GM12892 (cell line): ENCODE results near the gene COX5A.
"Not testable (repeated sequence)": the region's sequence is repeated elsewhere in the genome, so short reads cannot be mapped to it uniquely, and the experiment has no call there.

Experiments
- DNase-seq: peaks from one replicate; pipeline ENCODE4 v3.0.0; 2011; ENCODE audit not compliant: insufficient read length
- FAIRE-seq: peaks from 2 replicates; lab custom pipeline; 2011; peaks lifted over from hg19 to GRCh38; lab: Jason Lieb, UNC
- POLR2A ChIP-seq: IDR thresholded peaks from 2 replicates; pipeline ENCODE4 v1.6.1; 2011; ENCODE audit warnings: low read depth, low read length, control low read depth
- POLR2AphosphoS5 ChIP-seq: IDR thresholded peaks from 2 replicates; pipeline ENCODE4 v1.6.1; 2011; ENCODE audit warnings: low read depth, low read length, control low read depth
- TAF1 ChIP-seq: IDR thresholded peaks from 2 replicates; pipeline ENCODE4 v1.6.1; 2011; ENCODE audit warnings: low read depth, mild to moderate bottlenecking, control low read depth, low read length, borderline replicate concordance

COX5A gene

DNA sequence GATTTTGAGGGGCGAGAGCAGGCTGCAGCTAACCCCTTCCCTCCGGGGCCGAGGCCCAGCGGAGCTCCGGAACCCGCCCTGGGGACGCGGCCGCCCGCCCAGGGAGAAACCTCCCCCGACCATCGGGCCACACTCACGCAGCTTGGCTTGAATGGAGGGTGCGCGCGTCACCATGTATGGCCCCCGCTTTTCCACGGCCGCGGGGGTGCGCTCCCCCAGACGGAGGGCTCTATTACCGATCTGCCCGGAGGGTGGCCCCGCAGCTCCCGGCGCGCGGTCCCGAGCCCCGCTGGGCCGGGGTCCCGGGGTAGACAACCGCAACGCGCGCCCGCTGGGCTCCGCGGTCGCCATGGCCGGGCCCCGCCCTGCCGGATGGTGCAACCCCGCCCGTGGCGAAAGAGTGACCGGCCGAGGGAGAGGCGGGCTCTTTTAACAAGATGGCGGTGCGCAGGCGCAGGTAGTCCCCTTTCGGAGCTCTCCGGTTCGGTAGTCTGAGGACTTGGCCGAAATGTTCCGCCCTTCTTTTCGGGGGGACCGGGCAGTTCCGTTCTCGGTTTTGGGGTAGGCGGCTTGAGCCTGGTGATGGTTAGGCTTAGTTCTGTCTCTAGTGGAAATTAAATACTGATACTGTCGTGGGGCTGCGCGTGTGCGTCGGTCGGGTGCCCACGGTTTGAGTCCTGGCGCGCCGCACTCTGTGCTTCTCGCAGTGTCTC, 31.3 kb downstream of the COX5A start, which contains the start of gene FAM219B:
Gene FAM219B (minus strand): TSS at position 402 of the 713 bp plus-strand sequence. CDS start 51 bp downstream, at position 351.
- FAIRE-seq (peak; percentile 83), DNase-seq (peak; percentile 93)
- peak; percentile 60 for TF ChIP-seq TAF1
- peak; percentile 49; the same call in 1 of the 2 replicates for TF ChIP-seq POLR2AphosphoS5
- peak; percentile 78 for TF ChIP-seq POLR2A

DNA sequence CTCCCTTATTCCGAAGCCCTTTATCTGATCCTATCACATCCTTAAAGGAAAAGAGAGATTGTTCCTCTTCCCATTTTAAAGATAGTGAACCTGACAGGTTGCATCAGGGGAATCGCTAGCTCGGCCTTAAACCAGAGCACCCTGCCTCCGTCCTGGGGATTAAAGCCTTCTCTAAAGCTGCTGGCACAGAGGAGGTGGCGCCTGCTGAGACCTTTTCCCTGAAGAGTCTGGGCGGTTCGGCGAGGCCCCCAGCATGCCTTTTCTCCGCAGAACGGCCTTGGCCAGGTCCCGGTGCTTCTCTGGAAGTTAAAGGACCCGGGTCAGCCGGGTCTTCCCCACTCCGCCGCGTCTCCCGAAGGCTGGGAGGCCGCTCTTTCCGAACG, 31.8 kb downstream of the COX5A start:
- DNase-seq (no peak), FAIRE-seq (no peak)
- TF ChIP-seq POLR2A (no peak), POLR2AphosphoS5 (no peak), TAF1 (no peak)

DNA sequence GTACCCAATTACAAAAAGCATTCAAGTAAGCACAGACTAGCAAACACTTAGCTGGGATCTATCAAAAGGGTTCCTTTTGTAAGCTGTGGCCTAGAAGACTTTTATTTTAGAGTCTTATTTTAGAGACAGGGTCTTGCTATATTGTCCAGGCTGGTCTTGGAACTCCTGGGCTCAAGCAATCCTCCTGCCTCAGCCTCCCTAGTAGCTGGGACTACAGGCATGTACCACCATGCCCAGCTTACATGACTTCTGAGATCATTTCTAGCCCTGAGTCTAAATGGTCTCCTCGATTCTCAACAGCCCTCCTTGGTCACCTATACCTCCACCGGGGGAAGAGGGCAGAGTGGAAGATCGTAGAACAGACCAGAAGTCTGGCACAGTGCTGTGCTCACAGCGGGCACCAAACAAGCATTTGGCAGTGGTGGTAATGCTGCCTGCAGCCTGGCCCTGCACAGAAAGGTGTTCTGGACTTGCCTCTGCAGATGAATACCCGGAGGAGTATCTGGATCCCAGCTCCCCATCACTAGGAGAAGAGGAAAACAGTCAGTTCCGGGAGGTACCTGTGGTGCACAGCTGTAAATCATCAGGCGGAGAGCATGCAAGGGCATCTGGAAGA, 33.6 kb downstream of the COX5A start:
- no peak for FAIRE-seq
- TF ChIP-seq POLR2A (no peak), POLR2AphosphoS5 (no peak), TAF1 (no peak)

DNA sequence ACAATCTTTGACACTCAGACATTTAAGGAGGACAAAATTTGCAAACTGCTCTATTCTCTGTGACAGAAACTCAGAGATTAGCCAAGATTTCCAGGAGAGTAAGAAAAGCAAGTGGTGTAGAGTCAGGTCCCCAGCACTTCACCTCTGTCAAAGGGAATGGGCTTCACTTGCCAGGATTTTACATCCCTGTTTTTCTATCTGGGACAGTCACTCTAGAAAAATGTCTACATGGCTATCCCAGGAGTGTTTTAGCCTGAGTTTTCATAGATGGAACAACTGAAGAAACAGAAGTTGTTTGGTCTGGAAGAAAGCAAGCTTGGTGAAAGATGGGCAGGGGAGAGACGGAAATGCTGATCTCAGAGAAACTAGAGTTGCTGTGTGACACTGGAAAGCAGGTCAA, 34.2 kb downstream of the COX5A start:
- FAIRE-seq: no peak
- no peak for DNase-seq
- TF ChIP-seq POLR2AphosphoS5 (no peak), POLR2A (no peak), TAF1 (no peak)

More for the DNA sequence above, 33.6 kb downstream of the COX5A start:
- no peak for DNase-seq

DNA sequence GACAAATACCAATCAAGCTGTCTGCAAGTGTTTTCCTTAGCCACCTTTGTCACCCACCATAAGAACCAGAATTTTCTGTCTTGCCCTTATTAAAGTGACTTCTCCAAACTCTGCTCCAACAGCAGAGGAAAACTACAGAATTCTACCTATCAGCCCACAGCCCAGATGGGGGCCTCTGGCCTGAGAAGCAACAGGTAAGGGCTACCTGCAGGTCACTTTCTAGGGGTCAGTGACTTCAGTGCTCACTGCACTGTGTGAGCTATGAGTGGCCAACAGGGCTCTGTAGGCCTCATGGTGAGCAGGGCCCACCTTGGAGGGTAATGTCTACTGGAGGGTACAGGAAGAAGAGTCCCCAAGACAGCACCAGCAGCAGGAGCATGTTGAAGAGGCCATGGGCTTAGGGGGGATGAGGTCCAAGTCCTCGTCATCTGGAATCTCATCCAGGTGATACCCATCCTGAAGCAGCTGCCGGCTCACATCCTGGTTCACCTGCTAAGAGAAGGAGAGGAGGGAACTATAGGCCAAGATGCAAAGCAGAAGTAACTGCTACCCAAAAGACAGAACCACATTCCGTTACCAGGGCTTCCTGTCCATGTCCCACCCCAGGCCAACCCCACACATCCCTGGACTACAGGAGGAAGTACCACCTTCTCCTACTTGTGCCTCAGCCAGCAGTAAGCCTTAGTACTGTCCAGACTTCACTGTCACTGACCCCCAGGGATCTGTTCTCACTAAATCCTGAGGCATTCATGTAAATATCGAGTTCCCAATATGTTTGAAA, 35.4 kb downstream of the COX5A start:
- FAIRE-seq: no peak
- DNase-seq: no peak
- TF ChIP-seq POLR2A (no peak), TAF1 (no peak), POLR2AphosphoS5 (no peak)

DNA sequence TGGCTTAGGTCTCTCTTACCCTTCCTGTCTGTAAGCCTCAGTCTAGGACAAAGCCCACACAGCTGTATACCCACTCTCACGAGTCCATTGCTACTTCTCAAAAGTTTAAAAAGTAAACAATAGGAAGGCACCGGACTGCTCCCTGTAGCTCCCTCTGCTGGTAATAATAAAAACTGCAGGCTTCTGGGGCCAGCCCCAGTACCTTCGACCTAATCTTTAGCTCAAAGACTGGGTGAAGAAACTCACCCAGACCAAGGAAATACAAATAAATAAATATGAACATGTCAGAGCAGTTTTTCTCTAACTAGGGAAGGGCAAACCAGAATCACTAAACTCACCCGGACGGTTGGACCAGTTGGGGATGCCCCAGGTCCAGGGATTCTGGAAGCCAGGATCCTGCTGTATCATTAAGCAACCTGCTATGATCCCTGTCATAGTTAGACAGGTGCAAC, 36.2 kb downstream of the COX5A start:
- DNase-seq (peak; percentile 54), FAIRE-seq (no peak)
- TF ChIP-seq POLR2AphosphoS5: no peak
- TF ChIP-seq POLR2A: no peak
- no peak for TF ChIP-seq TAF1

DNA sequence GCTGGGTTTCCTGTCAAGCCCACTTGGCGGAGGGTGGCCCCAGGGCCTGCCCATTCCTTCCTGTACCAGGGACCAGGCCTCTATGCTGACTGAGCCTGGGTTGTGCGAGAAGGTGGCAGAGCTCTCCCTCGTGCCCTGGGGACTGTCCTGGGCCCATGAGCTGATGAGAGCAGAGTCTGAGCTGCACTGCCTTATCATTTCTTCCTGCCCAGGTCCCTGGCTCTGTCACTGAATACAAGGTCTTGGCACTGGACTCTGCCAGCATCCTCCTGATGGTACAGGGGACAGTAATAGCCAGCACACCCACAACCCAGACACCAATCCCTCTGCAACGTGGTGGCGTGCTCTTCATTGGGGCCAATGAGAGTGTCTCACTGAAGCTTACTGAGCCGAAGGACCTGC, 40.6 kb downstream of the COX5A start:
- no peak for DNase-seq
- TF ChIP-seq POLR2AphosphoS5: no peak
- no peak for TF ChIP-seq POLR2A
- no peak for TF ChIP-seq TAF1
- no peak for FAIRE-seq

DNA sequence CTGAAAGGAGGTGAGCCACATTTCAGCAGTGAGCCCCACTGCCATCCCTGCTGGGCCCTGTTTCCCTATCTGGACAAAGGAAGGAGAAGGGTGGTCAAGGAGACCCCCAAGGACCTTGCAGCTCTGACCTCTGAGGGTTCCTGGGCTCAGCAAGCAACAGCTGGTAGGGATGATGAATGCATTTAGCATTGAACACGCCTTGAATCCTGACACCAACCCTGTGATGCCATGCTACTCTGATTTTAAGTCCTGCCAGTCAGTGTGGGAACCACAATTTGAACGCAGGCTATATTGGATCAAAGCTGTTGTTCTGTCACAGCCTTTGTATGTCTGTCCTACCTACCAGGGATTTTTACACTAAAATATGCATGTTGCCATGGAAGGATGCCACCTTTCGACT, 41.6 kb downstream of the COX5A start:
- FAIRE-seq (no peak), DNase-seq (no peak)
- TF ChIP-seq POLR2AphosphoS5 (peak; percentile 31; the same call in 1 of the 2 replicates), TAF1 (no peak)

DNA sequence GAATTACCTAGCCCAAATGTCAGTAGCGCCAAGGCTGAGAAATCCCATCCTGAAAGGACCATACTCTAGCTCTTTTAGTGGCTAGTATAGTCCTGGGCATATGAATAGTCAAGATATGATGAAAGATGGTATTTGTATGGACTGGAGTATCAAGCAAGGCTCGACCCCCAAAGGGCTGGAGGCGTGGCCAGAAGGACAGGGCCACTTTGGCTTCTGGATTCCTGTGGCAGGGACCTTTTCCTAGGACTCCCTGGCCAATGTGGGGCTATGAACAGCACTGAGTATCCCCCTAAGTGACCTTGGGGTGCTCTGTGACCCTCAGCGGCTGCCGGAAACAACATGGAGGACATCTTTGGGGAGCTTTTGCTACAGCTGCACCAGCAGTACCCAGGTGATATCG, 42.0 kb downstream of the COX5A start:
- DNase-seq (no peak), FAIRE-seq (no peak)
- TF ChIP-seq POLR2A (no peak), TAF1 (no peak), POLR2AphosphoS5 (no peak)

DNA sequence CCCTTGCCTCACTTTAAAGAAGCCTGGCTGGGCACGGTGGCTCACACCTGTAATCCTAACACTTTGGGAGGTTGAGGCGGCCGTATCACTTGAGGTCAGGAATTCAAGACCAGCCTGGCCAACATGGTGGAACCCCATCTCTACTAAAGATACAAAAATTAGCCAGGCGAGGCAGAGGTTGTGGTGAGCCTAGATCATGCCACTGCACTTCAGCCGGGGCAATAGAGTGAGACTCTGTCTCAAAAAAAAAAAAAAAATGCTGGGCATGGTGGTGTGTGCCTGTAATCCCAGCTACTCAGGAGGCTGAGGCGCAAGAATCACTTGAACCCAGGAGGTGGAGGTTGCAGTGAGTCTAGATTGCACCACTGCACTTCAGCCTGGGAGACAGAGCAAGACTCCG, 43.5 kb downstream of the COX5A start:
- DNase-seq, FAIRE-seq: not testable (repeated sequence)

DNA sequence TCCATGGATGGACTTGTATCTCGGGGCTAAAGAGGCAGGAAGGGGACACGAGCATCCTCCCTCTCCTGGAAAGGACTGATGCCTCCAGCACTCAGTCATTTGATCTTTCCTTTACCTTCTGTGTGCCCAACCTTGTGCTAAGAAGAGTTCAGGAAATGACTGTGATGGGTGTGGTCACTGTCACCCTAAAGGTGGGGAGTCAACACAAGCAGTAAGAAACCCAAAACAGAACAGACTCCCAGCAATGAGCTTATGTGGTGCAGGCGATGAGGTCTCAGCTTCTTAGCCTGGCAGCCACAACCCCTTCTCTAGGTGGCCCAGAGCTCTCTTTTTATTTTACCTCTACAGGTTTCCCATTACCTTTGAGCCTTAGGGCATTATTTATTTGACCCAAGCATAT, 44.2 kb downstream of the COX5A start:
- DNase-seq (no peak), FAIRE-seq (no peak)
- TF ChIP-seq TAF1 (no peak), POLR2A (no peak), POLR2AphosphoS5 (no peak)

DNA sequence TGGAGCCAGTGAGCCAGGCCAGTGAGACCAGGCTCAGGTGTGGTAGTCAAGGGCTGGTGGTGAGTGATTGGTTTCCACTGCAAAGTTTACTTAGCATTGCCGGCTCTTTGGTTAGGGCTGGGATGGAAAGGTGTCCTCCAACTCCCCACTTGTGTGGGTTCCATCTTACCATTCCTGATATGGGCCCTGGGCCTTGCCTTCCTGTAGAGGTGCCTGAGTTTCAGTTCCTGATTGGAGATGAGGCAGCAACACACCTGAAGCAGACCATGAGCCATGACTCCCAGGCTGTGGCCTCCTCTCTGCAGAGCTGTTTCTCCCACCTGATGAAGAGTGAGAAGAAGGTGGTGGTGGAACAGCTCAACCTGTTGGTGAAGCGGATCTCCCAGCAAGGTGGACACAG, 44.9 kb downstream of the COX5A start:
- no peak for TF ChIP-seq POLR2AphosphoS5
- no peak for TF ChIP-seq TAF1
- no peak for TF ChIP-seq POLR2A
- no peak for DNase-seq

DNA sequence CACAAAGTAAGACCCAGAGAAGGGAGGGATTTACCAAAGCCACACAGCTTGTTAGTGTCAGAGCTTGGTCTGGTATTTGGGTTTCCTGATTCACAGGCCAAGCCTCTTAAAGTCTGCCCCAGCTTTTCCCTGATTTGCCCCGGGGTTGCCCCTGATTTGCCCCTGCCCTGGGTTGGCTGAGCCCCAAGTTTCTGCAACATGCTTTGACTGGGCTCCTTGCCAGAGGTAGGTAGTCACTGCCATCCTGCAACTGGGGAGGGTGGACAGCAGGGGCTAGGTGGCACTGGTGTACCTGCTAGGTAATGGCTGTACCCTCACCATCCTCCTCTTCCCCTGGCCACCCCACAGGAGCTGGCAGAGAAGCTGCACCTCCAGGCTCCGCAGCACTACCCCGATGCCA, 45.6 kb downstream of the COX5A start:
- FAIRE-seq: no peak
- no peak for DNase-seq
- TF ChIP-seq POLR2AphosphoS5 (no peak), POLR2A (no peak), TAF1 (no peak)

More for the DNA sequence above, 44.9 kb downstream of the COX5A start:
- no peak for FAIRE-seq
